Hindlimb muscle (tissue), 1 donor: ENCODE data around the gene AMZ1. TPM values are rescaled to one million over a fixed set of nuclear protein-coding genes. Genes with fewer than 3 reads are reported as not detected.
"Not testable (repeated sequence)": the region's sequence is repeated elsewhere in the genome, so short reads cannot be mapped to it uniquely, and the experiment has no call there.

Source experiments
- DNase-seq: peaks from one replicate; pipeline ENCODE4 v3.0.0-alpha.2; 2013
- polyA plus RNA-seq: library from polyadenylated mRNA; unstranded; fragments of 120-200 nt; gene quantifications from one replicate; pipeline ENCODE4 v1.2.1, GENCODE V29; 2013; ENCODE audit not compliant: insufficient read length

Gene AMZ1
- polyA plus RNA-seq, 1 donor, result 0.67 TPM

DNA sequence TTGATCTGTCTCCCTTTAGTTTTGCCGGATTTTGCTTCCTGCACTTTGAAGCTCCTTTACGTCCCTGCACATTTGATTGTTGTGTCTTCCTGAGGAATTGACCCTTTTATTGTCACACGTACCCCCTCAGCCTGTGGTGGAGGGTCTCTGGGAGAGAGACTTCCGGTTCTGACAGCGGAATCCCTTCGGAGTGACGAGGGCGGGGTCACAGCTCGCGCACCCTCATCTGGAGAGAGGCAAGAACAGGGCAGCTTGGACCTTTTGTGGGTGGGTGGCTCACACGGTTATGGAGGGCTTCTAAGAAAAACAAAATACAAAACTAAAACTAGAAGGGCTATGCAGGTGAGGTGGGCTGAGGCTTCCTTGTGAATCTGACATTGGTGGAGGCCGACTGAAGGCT, 26.0 kb downstream of the AMZ1 start:
- DNase-seq, result no peak

GRCh38 chr7:2714636-2715035, 26.6 kb downstream of the AMZ1 start:
- DNase-seq, result no peak

DNA sequence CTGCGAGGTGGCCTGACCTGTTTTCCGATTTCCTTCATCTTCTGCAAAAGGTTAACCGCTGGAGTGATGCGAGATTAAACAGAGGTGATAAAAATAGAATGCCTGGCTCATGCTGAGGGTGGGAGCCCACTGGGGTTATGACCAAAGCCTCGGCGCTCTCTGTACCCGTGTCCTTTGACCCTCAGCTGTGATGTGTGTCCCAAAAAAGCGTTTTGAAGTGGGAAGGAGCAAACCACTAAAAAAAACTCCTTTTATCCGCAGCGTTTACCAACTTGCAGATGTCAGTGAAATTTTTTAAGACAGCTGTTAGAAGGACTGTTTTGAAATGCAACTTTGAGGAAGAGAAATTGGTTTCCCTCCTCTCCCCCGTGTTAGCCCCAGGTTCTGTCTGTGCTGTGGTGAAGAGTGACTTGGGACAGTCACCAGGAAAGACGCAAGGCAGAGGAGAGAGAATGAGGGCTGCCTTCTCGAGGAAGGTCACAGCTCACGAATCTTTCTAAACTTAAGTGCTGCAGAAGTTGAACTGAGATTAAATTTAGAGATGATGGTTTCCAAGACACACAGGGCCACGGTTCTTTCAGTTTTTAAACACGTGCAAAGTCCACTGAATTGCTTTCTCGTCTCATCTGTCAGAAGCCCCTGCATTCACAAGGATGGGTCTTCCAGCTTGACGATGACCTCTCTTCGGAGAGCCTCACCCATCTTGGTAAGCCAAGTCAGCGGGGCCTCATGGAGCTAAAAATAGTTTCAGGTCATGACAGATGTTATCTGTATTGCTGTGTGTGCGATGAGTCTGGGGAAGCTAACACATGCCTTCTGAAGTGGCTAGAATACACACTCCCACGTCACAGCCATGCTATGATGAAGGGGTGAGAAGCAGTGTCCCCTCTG, 27.6 kb downstream of the AMZ1 start:
- DNase-seq, result no peak

- DNase-seq, result no peak
These were observed 28.5 kb downstream of the AMZ1 start for GRCh38 chr7:2716488-2716887.

GRCh38 chr7:2716906-2717292, 28.9 kb downstream of the AMZ1 start:
- no peak for DNase-seq

DNA sequence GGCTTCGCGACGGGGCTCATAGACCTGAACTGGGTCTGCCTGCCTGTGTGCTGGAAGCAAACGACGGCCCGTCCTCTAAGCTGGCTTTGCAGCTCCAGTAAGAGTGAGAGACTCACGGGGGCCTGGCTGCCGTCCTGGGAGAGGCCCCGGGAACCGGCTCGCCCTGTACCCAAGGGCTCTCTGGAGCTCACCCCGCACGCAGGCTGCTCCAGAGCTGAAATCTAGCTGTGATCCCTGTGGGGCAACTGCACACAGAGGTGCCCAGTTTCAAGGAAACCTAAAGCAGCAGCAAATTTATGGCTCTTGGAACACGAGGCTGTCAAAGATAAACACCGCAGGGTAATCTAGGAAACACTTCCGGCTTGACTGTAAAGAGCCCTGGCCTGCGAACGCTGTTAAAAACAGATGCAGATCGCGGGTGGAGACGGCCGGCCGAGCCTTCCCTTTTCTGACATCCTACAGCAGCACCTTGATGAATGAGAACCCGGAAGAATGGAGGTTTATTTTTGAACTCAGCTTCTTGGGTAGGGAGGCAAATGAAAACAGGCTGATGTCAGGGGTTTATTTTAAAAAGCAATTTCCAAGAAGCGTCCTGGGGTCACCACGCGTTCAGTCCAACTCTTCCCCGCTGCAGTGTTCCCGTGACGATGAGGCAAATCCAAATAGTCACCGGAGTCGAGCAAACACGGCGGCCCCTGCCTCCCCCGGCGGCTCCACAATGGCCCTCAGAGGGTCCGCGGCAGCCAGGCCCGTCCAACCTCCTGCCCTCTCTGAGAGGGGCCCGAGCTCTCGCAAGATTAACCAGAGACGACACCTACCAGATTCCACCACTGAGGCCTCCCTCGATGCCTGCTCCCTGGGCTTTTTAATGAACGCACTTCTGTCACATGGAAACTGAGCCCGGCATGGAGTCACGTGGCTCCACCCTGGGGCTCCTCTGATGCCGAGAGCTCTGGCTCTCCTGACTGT, 29.6 kb downstream of the AMZ1 start:
- DNase-seq, result peak; percentile 60

GRCh38 chr7:2718296-2718965, 30.4 kb downstream of the AMZ1 start:
- DNase-seq, result no peak

- DNase-seq, result no peak
These were observed 31.0 kb downstream of the AMZ1 start for GRCh38 chr7:2719007-2719406.

- no peak for DNase-seq
These were observed 32.0 kb downstream of the AMZ1 start for GRCh38 chr7:2720024-2720423.

DNA sequence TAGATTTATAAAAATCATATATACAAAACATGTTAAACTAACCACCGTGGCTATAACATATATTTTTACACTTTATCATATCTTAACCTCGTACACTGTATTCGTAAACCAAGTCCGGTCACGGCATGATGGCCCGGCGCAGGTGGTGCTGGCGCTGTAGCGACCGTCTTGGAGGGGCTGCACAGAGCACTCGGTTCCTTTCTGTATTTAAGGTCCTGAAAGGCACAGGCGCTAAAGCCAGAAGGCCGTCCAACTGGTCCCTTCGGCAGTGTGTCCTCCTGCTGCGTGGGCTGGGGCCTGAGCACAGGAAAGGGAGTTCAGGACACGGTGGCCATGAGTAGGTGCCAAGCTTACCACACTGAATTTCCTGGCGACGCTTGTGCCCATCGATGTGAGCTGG, 33.8 kb downstream of the AMZ1 start:
- no peak for DNase-seq

DNA sequence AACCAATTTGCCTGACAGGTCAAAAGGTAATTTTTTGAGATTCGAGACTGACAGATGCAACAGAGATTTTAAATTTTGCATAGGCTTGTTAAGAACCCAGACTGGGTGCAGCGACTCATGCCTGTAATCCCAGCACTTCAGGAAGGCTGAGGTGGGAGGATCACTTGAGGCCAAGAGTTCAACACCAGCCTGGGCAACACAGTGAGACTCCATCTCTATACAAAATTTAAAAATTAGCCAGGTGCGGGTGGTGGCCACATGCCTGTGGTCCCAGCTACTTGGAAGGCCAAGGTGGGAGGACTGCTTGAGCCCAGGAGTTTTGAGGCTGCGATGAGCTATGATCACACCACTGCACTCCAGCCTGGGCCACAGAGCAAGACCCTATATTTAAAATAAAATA, 34.6 kb downstream of the AMZ1 start:
- no peak for DNase-seq

DNA sequence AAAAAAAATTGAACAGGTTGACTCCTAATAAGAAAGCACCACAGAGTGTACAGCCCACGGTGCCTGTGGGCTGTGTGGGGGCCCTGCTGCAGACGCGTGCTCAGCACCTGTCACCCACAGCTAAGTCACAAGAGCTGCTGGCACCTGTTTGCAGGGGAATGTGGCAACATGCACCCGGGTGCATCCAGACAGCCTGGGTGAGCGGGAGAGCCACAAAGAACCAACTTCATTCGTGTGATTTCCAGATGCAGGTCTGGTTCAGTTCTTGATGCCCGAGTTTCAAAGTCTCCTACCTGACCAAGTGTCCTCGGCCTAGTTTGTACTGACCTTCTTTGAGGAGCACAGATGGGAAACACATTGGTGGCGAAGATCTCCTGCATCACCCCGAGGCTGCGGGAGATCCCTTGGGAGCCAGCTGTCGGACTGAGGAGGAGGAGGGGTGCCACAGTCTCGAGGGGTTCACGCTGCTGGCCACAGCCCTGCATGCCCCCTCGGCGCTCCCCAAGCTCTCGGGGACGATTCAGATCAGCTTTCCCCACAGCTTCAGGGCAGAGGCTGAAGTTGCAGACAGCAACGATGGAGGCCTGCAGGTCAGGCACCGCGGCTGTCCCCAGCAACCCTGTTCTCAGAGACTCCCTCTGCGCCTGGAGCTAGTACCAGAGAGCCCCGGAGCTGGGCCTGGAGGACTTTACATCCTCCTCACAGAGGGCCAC, 35.3 kb downstream of the AMZ1 start:
- no peak for DNase-seq

GRCh38 chr7:2724036-2724435, 36.0 kb downstream of the AMZ1 start:
- DNase-seq, result not testable (repeated sequence)

- no peak for DNase-seq
These were observed 36.6 kb downstream of the AMZ1 start for GRCh38 chr7:2724453-2725177.

- no peak for DNase-seq
These were observed 37.4 kb downstream of the AMZ1 start for GRCh38 chr7:2725178-2726105.

- DNase-seq, result no peak
These were observed 38.5 kb downstream of the AMZ1 start for GRCh38 chr7:2726316-2727018.

- not testable (repeated sequence) for DNase-seq
These were observed 39.2 kb downstream of the AMZ1 start for GRCh38 chr7:2727206-2727605.

DNA sequence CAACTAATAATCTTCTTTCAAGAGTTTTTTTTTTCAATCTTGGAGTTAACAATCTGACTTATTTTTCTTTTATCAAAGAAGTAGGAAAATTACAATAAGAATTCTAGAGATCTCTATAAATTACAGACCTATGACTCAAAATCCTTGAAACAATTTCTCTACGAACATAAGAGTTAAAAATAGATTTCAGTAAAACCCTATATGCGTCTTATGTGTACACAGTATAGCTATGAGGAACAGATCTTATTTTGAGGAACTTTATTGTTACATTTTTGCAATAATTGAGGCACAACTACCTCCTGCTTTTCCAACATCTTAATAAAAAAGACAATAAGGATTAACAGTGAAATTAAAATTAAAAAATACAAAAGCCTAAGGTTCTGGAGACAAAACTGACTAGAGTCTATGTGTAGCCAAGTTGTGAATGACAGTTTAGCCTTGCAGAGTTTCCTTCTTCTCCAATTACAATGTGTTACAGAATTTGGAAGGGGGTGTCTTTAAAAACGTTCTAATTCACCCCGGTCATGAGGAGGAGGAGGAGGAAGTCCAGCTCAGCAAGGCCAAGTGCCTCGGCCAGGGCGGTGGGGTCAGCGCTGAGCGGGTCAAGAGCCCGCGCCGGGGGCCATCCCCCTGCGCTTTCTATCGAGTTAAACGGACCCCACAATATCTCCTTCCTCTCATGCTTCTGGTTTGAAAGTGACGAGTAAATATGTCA, 40.5 kb downstream of the AMZ1 start:
- no peak for DNase-seq
